ENCODE results near the gene PTPDC1.
A peak's percentile ranks its signal among the peaks of the same experiment; 100 is the strongest.

The PTPDC1 gene

GRCh38 chr9:94076557-94076956, 7.7 kb upstream of the PTPDC1 start:
- Histone ChIP-seq H3K9me3 (ENCODE audit: control insufficient read depth, low read length) (no peaks in the 10 kb centered on the region), H3K4me3 (ENCODE audit: extremely low read depth, insufficient read depth, low read length, poor library complexity, severe bottlenecking) (no peak overlapping the region), H3K27ac (ENCODE audit: low read depth, low read length, severe bottlenecking) (no peak overlapping the region), H3K36me3 (ENCODE audit: control insufficient read depth, insufficient read depth, low read length) (no peaks in the 10 kb centered on the region), H3K4me1 (ENCODE audit: control insufficient read depth, insufficient read depth, low read length, poor library complexity, severe bottlenecking) (no peaks in the 10 kb centered on the region)
- WGBS, 2 experiments (ENCODE audit: insufficient coverage in 2 of 2) = no CpG with 5 or more reads among the region's 1 CpG

GRCh38 chr9:94078086-94078485, 6.2 kb upstream of the PTPDC1 start:
- H3K4me3 ChIP-seq (ENCODE audit: extremely low read depth, insufficient read depth, low read length, poor library complexity, severe bottlenecking) = no peak overlapping the region

GRCh38 chr9:94079236-94079635, 5.0 kb upstream of the PTPDC1 start:
- 76 to 80% methylated on average over 2 of the region's 2 CpGs for WGBS, 2 experiments (ENCODE audit: insufficient coverage in 2 of 2)
- H3K4me3 ChIP-seq (ENCODE audit: extremely low read depth, insufficient read depth, low read length, poor library complexity, severe bottlenecking) = no peak overlapping the region
- H3K9me3 ChIP-seq (ENCODE audit: control insufficient read depth, low read length) = no peaks in the 10 kb centered on the region
- peaks cover under 1% of the 10 kb centered on the region for H3K4me1 ChIP-seq (ENCODE audit: control insufficient read depth, insufficient read depth, low read length, poor library complexity, severe bottlenecking)
- no peak overlapping the region for H3K27ac ChIP-seq (ENCODE audit: low read depth, low read length, severe bottlenecking)
- H3K36me3 ChIP-seq (ENCODE audit: control insufficient read depth, insufficient read depth, low read length) = no peaks in the 10 kb centered on the region

More at GRCh38 chr9:94078086-94078485, 6.2 kb upstream of the PTPDC1 start:
- Histone ChIP-seq H3K36me3 (ENCODE audit: control insufficient read depth, insufficient read depth, low read length) (no peaks in the 10 kb centered on the region), H3K4me1 (ENCODE audit: control insufficient read depth, insufficient read depth, low read length, poor library complexity, severe bottlenecking) (no peaks in the 10 kb centered on the region), H3K27ac (ENCODE audit: low read depth, low read length, severe bottlenecking) (no peak overlapping the region), H3K9me3 (ENCODE audit: control insufficient read depth, low read length) (no peaks in the 10 kb centered on the region)
- 100% methylated on average over 1 of the region's 2 CpGs; no CpG with 5 or more reads in 1 of the 2 experiments for WGBS, 2 experiments (ENCODE audit: insufficient coverage in 2 of 2)

- Histone ChIP-seq H3K4me1 (ENCODE audit: control insufficient read depth, insufficient read depth, low read length, poor library complexity, severe bottlenecking) (peaks cover 6% of the 10 kb centered on the region), H3K36me3 (ENCODE audit: control insufficient read depth, insufficient read depth, low read length) (no peaks in the 10 kb centered on the region), H3K9me3 (ENCODE audit: control insufficient read depth, low read length) (no peaks in the 10 kb centered on the region), H3K27ac (ENCODE audit: low read depth, low read length, severe bottlenecking) (no peak overlapping the region), H3K4me3 (ENCODE audit: extremely low read depth, insufficient read depth, low read length, poor library complexity, severe bottlenecking) (no peak overlapping the region)
- WGBS, 2 experiments (ENCODE audit: insufficient coverage in 2 of 2) = 94% methylated on average over 2 of the region's 2 CpGs; no CpG with 5 or more reads in 1 of the 2 experiments
These were observed 4.0 kb upstream of the PTPDC1 start for GRCh38 chr9:94080249-94080648.

GRCh38 chr9:94081435-94081834, 2.8 kb upstream of the PTPDC1 start:
- Histone ChIP-seq H3K4me3 (ENCODE audit: extremely low read depth, insufficient read depth, low read length, poor library complexity, severe bottlenecking) (no peak overlapping the region), H3K36me3 (ENCODE audit: control insufficient read depth, insufficient read depth, low read length) (no peaks in the 10 kb centered on the region), H3K9me3 (ENCODE audit: control insufficient read depth, low read length) (no peaks in the 10 kb centered on the region), H3K4me1 (ENCODE audit: control insufficient read depth, insufficient read depth, low read length, poor library complexity, severe bottlenecking) (peaks cover 6% of the 10 kb centered on the region), H3K27ac (ENCODE audit: low read depth, low read length, severe bottlenecking) (no peak overlapping the region)
- WGBS, 2 experiments (ENCODE audit: insufficient coverage in 2 of 2) = 85 to 100% methylated on average over 1 to 3 of the region's 4 CpGs

GRCh38 chr9:94081864-94082463, 2.3 kb upstream of the PTPDC1 start:
- Histone ChIP-seq H3K4me3 (ENCODE audit: extremely low read depth, insufficient read depth, low read length, poor library complexity, severe bottlenecking) (no peak overlapping the region), H3K27ac (ENCODE audit: low read depth, low read length, severe bottlenecking) (no peak overlapping the region), H3K4me1 (ENCODE audit: control insufficient read depth, insufficient read depth, low read length, poor library complexity, severe bottlenecking) (peaks cover 6% of the 10 kb centered on the region), H3K9me3 (ENCODE audit: control insufficient read depth, low read length) (no peaks in the 10 kb centered on the region), H3K36me3 (ENCODE audit: control insufficient read depth, insufficient read depth, low read length) (no peaks in the 10 kb centered on the region)
- WGBS, 2 experiments (ENCODE audit: insufficient coverage in 2 of 2) = 80 to 85% methylated on average over 5 to 8 of the region's 8 CpGs

- H3K27ac ChIP-seq (ENCODE audit: low read depth, low read length, severe bottlenecking) = no peak overlapping the region
- H3K9me3 ChIP-seq (ENCODE audit: control insufficient read depth, low read length) = no peaks in the 10 kb centered on the region
- no peaks in the 10 kb centered on the region for H3K36me3 ChIP-seq (ENCODE audit: control insufficient read depth, insufficient read depth, low read length)
- H3K4me1 ChIP-seq (ENCODE audit: control insufficient read depth, insufficient read depth, low read length, poor library complexity, severe bottlenecking) = peaks cover 6% of the 10 kb centered on the region
- no peak overlapping the region for H3K4me3 ChIP-seq (ENCODE audit: extremely low read depth, insufficient read depth, low read length, poor library complexity, severe bottlenecking)
- 93 to 100% methylated on average over 2 to 3 of the region's 3 CpGs for WGBS, 2 experiments (ENCODE audit: insufficient coverage in 2 of 2)
These were observed 1.7 kb upstream of the PTPDC1 start for GRCh38 chr9:94082553-94082952.

- Histone ChIP-seq H3K4me3 (ENCODE audit: extremely low read depth, insufficient read depth, low read length, poor library complexity, severe bottlenecking) (no peak overlapping the region), H3K4me1 (ENCODE audit: control insufficient read depth, insufficient read depth, low read length, poor library complexity, severe bottlenecking) (peaks cover 6% of the 10 kb centered on the region), H3K36me3 (ENCODE audit: control insufficient read depth, insufficient read depth, low read length) (peaks cover 4% of the 10 kb centered on the region), H3K9me3 (ENCODE audit: control insufficient read depth, low read length) (no peaks in the 10 kb centered on the region), H3K27ac (ENCODE audit: low read depth, low read length, severe bottlenecking) (no peak overlapping the region)
- WGBS, 2 experiments (ENCODE audit: insufficient coverage in 2 of 2) = no CpG with 5 or more reads among the region's 1 CpG
These were observed 1.3 kb upstream of the PTPDC1 start for GRCh38 chr9:94082956-94083355.

- Histone ChIP-seq H3K27ac (ENCODE audit: low read depth, low read length, severe bottlenecking) (no peak overlapping the region), H3K36me3 (ENCODE audit: control insufficient read depth, insufficient read depth, low read length) (peaks cover 8% of the 10 kb centered on the region), H3K4me3 (ENCODE audit: extremely low read depth, insufficient read depth, low read length, poor library complexity, severe bottlenecking) (no peak overlapping the region), H3K4me1 (ENCODE audit: control insufficient read depth, insufficient read depth, low read length, poor library complexity, severe bottlenecking) (peaks cover 6% of the 10 kb centered on the region), H3K9me3 (ENCODE audit: control insufficient read depth, low read length) (no peaks in the 10 kb centered on the region)
- 83 to 92% methylated on average over 1 to 2 of the region's 6 CpGs for WGBS, 2 experiments (ENCODE audit: insufficient coverage in 2 of 2)
These were observed 880 bp upstream of the PTPDC1 start for GRCh38 chr9:94083384-94083783.

GRCh38 chr9:94085062-94085639, 887 bp downstream of the PTPDC1 start:
- H3K9me3 ChIP-seq (ENCODE audit: control insufficient read depth, low read length) = no peaks in the 10 kb centered on the region
- H3K27ac ChIP-seq (ENCODE audit: low read depth, low read length, severe bottlenecking) = peak overlapping the region; percentile 11
- H3K4me3 ChIP-seq (ENCODE audit: extremely low read depth, insufficient read depth, low read length, poor library complexity, severe bottlenecking) = no peak overlapping the region
- 19 to 28% methylated on average over 5 of the region's 6 CpGs for WGBS, 2 experiments (ENCODE audit: insufficient coverage in 2 of 2)
- peaks cover 6% of the 10 kb centered on the region for H3K4me1 ChIP-seq (ENCODE audit: control insufficient read depth, insufficient read depth, low read length, poor library complexity, severe bottlenecking)
- H3K36me3 ChIP-seq (ENCODE audit: control insufficient read depth, insufficient read depth, low read length) = peaks cover 8% of the 10 kb centered on the region

All from mesodermal cell (in vitro differentiated cells).